H1 (cell line): ENCODE data around the gene SH3BP5. TPM values are rescaled to one million over a fixed set of nuclear protein-coding genes. Genes with fewer than 3 reads are reported as not detected.

Experiments
- CTCF ChIA-PET: fragments of 300-600 bp; sonication (Branson Sonifier 250); formaldehyde crosslinking; loops from one replicate; lab custom pipeline; 2021; ENCODE audit not compliant: partially characterized antibody; lab: Charles Lee
- POLR2A ChIA-PET: fragments of 300-600 bp; sonication (Branson Sonifier 250); formaldehyde crosslinking; loops from one replicate; lab custom pipeline; 2021; ENCODE audit warnings: inconsistent platforms; ENCODE audit not compliant: partially characterized antibody; lab: Charles Lee
- DNase-seq, 2 experiments: peaks; one replicate each; pipeline versions ENCODE4 v3.0.0 to v3.0.0-alpha.2; 2010 to 2022; ENCODE audit warnings: low spot score in 2 of 2, low read depth in 1 of 2, mixed read lengths in 1 of 2
- FAIRE-seq: peaks from 2 replicates; lab custom pipeline; 2011; peaks lifted over from hg19 to GRCh38; lab: Jason Lieb, UNC
- H2AFZ ChIP-seq: 2 replicates; pipeline ENCODE4 v1.8.1; 2012; ENCODE audit warnings: low read length, inconsistent platforms
- H2AK5ac ChIP-seq: 2 replicates; pipeline ENCODE4 v1.6.1; 2013; ENCODE audit warnings: low read depth, low read length
- H2BK120ac ChIP-seq: replicated peaks from 2 replicates; pipeline ENCODE3; 2013; ENCODE audit warnings: low read depth, low read length, inconsistent platforms
- H2BK12ac ChIP-seq: 2 replicates; pipeline ENCODE4 v1.6.1; 2013; ENCODE audit warnings: low read depth, low read length
- H2BK15ac ChIP-seq: 2 replicates; pipeline ENCODE4 v1.6.1; 2013; ENCODE audit warnings: low read length
- H2BK20ac ChIP-seq: 2 replicates; pipeline ENCODE4 v1.6.1; 2013; ENCODE audit warnings: low read length
- H2BK5ac ChIP-seq: 2 replicates; pipeline ENCODE4 v1.6.1; 2013; ENCODE audit warnings: low read depth, low read length
- H3K14ac ChIP-seq: 2 replicates; pipeline ENCODE4 v1.6.1; 2013; ENCODE audit warnings: inconsistent platforms; ENCODE audit not compliant: insufficient read length
- H3K18ac ChIP-seq: 2 replicates; pipeline ENCODE4 v1.6.1; 2013; ENCODE audit warnings: low read length; ENCODE audit errors: extremely low read depth
- H3K23ac ChIP-seq: 2 replicates; pipeline ENCODE4 v1.6.1; 2013; ENCODE audit warnings: inconsistent platforms; ENCODE audit not compliant: insufficient read length
- H3K23me2 ChIP-seq: 2 replicates; pipeline ENCODE4 v1.6.1; 2013; ENCODE audit warnings: low read depth, low read length
- H3K27ac ChIP-seq: 2 replicates; pipeline ENCODE4 v1.6.1; 2011; ENCODE audit warnings: low read depth, low read length, inconsistent platforms
- H3K27me3 ChIP-seq, 4 experiments: replicated peaks in 1 of 4; 1 replicate in 1 of 4; 2 replicates in 3 of 4; pipeline versions ENCODE4 v1.6.1 to v1.8.1; 2011 to 2013; ENCODE audit warnings: low read length in 3 of 4, mild to moderate bottlenecking in 3 of 4, inconsistent platforms in 2 of 4, mixed read lengths in 2 of 4, moderate library complexity in 1 of 4; ENCODE audit not compliant: control insufficient read depth in 3 of 4, insufficient read depth in 3 of 4; ENCODE audit errors: extremely low read depth in 1 of 4
- H3K36me3 ChIP-seq, 4 experiments: 2 replicates each; pipeline versions ENCODE4 v1.6.1 to v1.8.1; 2011 to 2013; ENCODE audit warnings: mild to moderate bottlenecking in 4 of 4, low read length in 3 of 4, moderate library complexity in 2 of 4, control low read depth in 1 of 4, inconsistent platforms in 1 of 4; ENCODE audit not compliant: insufficient read depth in 4 of 4, control insufficient read depth in 2 of 4
- H3K4ac ChIP-seq: replicated peaks from 2 replicates; pipeline ENCODE3; 2013; ENCODE audit warnings: low read length, low read depth, mixed read lengths, inconsistent platforms; ENCODE audit not compliant: insufficient read length
- H3K4me1 ChIP-seq, 4 experiments: replicated peaks in 1 of 4; 1 replicate in 1 of 4; 2 replicates in 3 of 4; pipeline versions ENCODE4 v1.6.1 to v1.8.1; 2011 to 2013; ENCODE audit warnings: low read length in 3 of 4, inconsistent platforms in 2 of 4, mixed read lengths in 1 of 4; ENCODE audit not compliant: insufficient read depth in 4 of 4, control insufficient read depth in 3 of 4
- H3K4me2 ChIP-seq, 2 experiments: 2 replicates each; pipeline versions ENCODE4 v1.6.1 to v1.8.1; 2011 to 2013; ENCODE audit warnings: low read depth in 2 of 2, low read length in 2 of 2, control low read depth in 1 of 2, inconsistent platforms in 1 of 2, mild to moderate bottlenecking in 1 of 2; ENCODE audit not compliant: insufficient read depth in 1 of 2
- H3K4me3 ChIP-seq, 4 experiments: fragments of 200-600, 300-600 bp in 1 of 4; sonication (generic), shearing (Covaris generic), sonication (Bioruptor Twin) in 1 of 4; 2 replicates each; pipeline versions ENCODE4 v1.5.1 to v1.8.1; 2011 to 2016; ENCODE audit warnings: low read length in 4 of 4, low read depth in 3 of 4, control low read depth in 2 of 4, inconsistent platforms in 2 of 4, mild to moderate bottlenecking in 2 of 4, mixed read lengths in 1 of 4, moderate library complexity in 1 of 4; ENCODE audit not compliant: insufficient read depth in 2 of 4; ENCODE audit errors: extremely low read depth in 1 of 4
- H3K56ac ChIP-seq: replicated peaks from 2 replicates; pipeline ENCODE3; 2013; ENCODE audit warnings: low read depth, mild to moderate bottlenecking, mixed read lengths, low read length, inconsistent platforms; ENCODE audit not compliant: insufficient read length
- H3K79me1 ChIP-seq: 2 replicates; pipeline ENCODE4 v1.6.1; 2013; ENCODE audit warnings: low read depth, low read length, control low read depth
- H3K79me2 ChIP-seq, 2 experiments: 2 replicates each; pipeline versions ENCODE4 v1.6.1 to v1.8.1; 2012 to 2013; ENCODE audit warnings: low read length in 2 of 2, mild to moderate bottlenecking in 2 of 2, inconsistent platforms in 1 of 2; ENCODE audit not compliant: insufficient read depth in 2 of 2, control insufficient read depth in 1 of 2
- H3K9ac ChIP-seq, 4 experiments: replicated peaks in 1 of 4; 1 replicate in 1 of 4; 2 replicates in 3 of 4; pipeline versions ENCODE4 v1.6.1 to v1.8.1; 2011 to 2013; ENCODE audit warnings: low read depth in 3 of 4, low read length in 3 of 4, control low read depth in 2 of 4, mild to moderate bottlenecking in 2 of 4, moderate library complexity in 2 of 4, inconsistent platforms in 1 of 4; ENCODE audit errors: extremely low read depth in 1 of 4
- H3K9me3 ChIP-seq, 2 experiments: 2 replicates each; pipeline versions ENCODE4 v1.6.1 to v1.8.1; 2012 to 2013; ENCODE audit warnings: mild to moderate bottlenecking in 2 of 2, moderate library complexity in 2 of 2, control low read depth in 1 of 2, inconsistent platforms in 1 of 2, low read depth in 1 of 2, low read length in 1 of 2, mixed read lengths in 1 of 2; ENCODE audit not compliant: insufficient read depth in 2 of 2
- H4K20me1 ChIP-seq, 2 experiments: replicated peaks in 1 of 2; 2 replicates each; pipeline versions ENCODE3 to v1.8.1; 2011 to 2013; ENCODE audit warnings: inconsistent platforms in 2 of 2, low read length in 2 of 2, mild to moderate bottlenecking in 1 of 2; ENCODE audit not compliant: insufficient read depth in 2 of 2, control insufficient read depth in 1 of 2
- H4K5ac ChIP-seq: 2 replicates; pipeline ENCODE4 v1.6.1; 2013; ENCODE audit warnings: low read length, low read depth, mixed read lengths, inconsistent platforms; ENCODE audit not compliant: insufficient read length
- H4K8ac ChIP-seq: 2 replicates; pipeline ENCODE4 v1.8.0; 2013; ENCODE audit warnings: mild to moderate bottlenecking, moderate library complexity, low read length, inconsistent platforms; ENCODE audit not compliant: insufficient read depth; ENCODE audit errors: extremely low read depth
- H4K91ac ChIP-seq: replicated peaks from 2 replicates; pipeline ENCODE3; 2013; ENCODE audit warnings: low read length, mixed read lengths, inconsistent platforms; ENCODE audit not compliant: insufficient read length
- RBBP5 ChIP-seq: IDR thresholded peaks from 2 replicates; pipeline ENCODE4 v1.7.1; 2012; ENCODE audit warnings: low read depth, mild to moderate bottlenecking, inconsistent platforms, low read length, moderate library complexity, borderline replicate concordance
- RFX5 ChIP-seq: IDR thresholded peaks from 2 replicates; pipeline ENCODE4 v1.6.1; 2011; ENCODE audit warnings: low read depth, low read length, improper control_type of control experiment, borderline replicate concordance
- RNF2 ChIP-seq: fragments of 200-900, 300-1000 bp; sonication (generic); IDR thresholded peaks from 2 replicates; pipeline ENCODE4 v1.7.1; 2016; ENCODE audit warnings: borderline replicate concordance, low read depth, mild to moderate bottlenecking, antibody characterized with exemption, low read length; ENCODE audit not compliant: poor library complexity, severe bottlenecking; ENCODE audit errors: missing control alignments
- WGBS, 2 experiments: shearing (Covaris generic) in 1 of 2; methylation state at CpG; one replicate each; pipeline versions ENCODE4 v1.1.6 to v1.1.7; 2013 to 2015; ENCODE audit warnings: low lambda C conversion rate in 2 of 2, mixed read lengths in 2 of 2, inconsistent platforms in 1 of 2, low coverage in 1 of 2, missing lambda C conversion rate in 1 of 2; ENCODE audit not compliant: insufficient replicate concordance in 2 of 2, insufficient coverage in 1 of 2, insufficient read length in 1 of 2; ENCODE audit errors: extremely low coverage in 1 of 2, missing lambda C conversion rate in 1 of 2; 5-methylcytosine and 5-hydroxymethylcytosine counted together
- polyA plus RNA-seq, 7 experiments: library from polyadenylated mRNA; depleted of rRNA in 3 of 7; stranded (reverse) in 5 of 7; unstranded in 2 of 7; fragments of >200 nt in 5 of 7; fragments of 200-250 nt in 2 of 7; gene quantifications; 1 replicate in 5 of 7; 2 replicates in 1 of 7; 4 replicates in 1 of 7; pipeline versions ENCODE4 v1.2.1 to v1.2.3, GENCODE V29; 2011 to 2013; ENCODE audit warnings: missing spikeins in 2 of 7, mixed read lengths in 2 of 7
- total RNA-seq: library from RNA; stranded (reverse); fragmentation: NEBNext Ultra II Directional; extraction: Animal tissue kit (Norgen Biotek cat#: 25700); gene quantifications from 2 replicates; pipeline ENCODE4 v1.2.1, GENCODE V29; 2021
- TF ChIP-seq, protein P1 (sequence below): IDR thresholded peaks from 2 replicates; pipeline ENCODE4 v1.6.1; 2012; ENCODE audit warnings: inconsistent platforms

Gene SH3BP5
- total and polyA plus RNA-seq, 2 of the 8 experiments (the other 6 are each of a cell fraction or from before 2014, with no cell fraction given), result 7.1 to 9.7 TPM

DNA sequence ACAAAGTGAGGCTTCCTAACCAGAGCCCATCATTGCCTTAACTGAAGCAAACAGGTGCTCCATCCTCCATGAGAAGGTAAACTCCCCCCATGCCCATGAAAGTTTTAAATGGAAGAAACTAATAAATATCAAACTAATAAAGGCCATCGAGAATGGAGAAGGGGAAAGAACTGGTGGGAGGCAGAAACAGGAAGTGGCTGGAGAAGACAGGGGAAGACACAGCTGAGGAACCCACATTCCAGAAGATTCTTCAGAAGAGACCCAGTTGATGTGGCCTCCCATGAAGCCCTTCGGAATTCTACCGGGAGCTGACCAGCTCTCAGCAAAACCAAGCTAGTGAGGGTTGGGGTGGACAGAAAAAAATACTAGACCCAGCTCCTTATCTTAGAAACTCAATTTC, 41.6 kb downstream of the SH3BP5 start:
- no peak for TF ChIP-seq RNF2
- no peak for TF ChIP-seq RFX5
- TF ChIP-seq, protein P1, sequence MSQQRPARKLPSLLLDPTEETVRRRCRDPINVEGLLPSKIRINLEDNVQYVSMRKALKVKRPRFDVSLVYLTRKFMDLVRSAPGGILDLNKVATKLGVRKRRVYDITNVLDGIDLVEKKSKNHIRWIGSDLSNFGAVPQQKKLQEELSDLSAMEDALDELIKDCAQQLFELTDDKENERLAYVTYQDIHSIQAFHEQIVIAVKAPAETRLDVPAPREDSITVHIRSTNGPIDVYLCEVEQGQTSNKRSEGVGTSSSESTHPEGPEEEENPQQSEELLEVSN, result no peak
- no peak for TF ChIP-seq RBBP5
- Histone ChIP-seq H3K27me3 (no peaks in the 10 kb centered on the region), H3K79me1 (0 out of 2 replicates have a peak, but pooled peaks cover 2% of the 10 kb centered on the region), H2BK5ac (no peak overlapping the region), H3K4me2 (no peak overlapping the region), H4K91ac (no peak overlapping the region), H2AFZ (no peak overlapping the region), H3K23me2 (no peaks in the 10 kb centered on the region), H3K56ac (no peak overlapping the region), H3K36me3 (no peaks in the 10 kb centered on the region), H3K27ac (no peak overlapping the region), H2BK12ac (no peak overlapping the region), H2AK5ac (no peak overlapping the region), H4K5ac (no peak overlapping the region), H3K9ac (no peak overlapping the region), H3K4ac (no peak overlapping the region), H3K23ac (no peak overlapping the region), H2BK20ac (no peak overlapping the region), H3K79me2 (no peaks in the 10 kb centered on the region), H2BK15ac (no peak overlapping the region), H4K20me1 (peaks cover 0 to 3% of the 10 kb centered on the region in 2 experiments), H2BK120ac (no peak overlapping the region), H3K4me1 (peaks cover 0 to 4% (median under 1%) of the 10 kb centered on the region in 4 experiments; a peak in 2 of 7 replicates), H3K18ac (no peak overlapping the region), H4K8ac (no peak overlapping the region), H3K14ac (no peak overlapping the region), H3K4me3 (no peak overlapping the region), H3K9me3 (no peaks in the 10 kb centered on the region)
- 91% methylated on average over 3 of the region's 3 CpGs; no CpG with 5 or more reads in 1 of the 2 experiments for WGBS, 2 experiments
- ChIA-PET POLR2A (no interaction called here), CTCF (interaction anchor here (0.6 to 4.4 kb wide), 5 partner anchors 14 to 42 kb away, joined by 3 to 16 read pairs (median 4); partner anchors contain the start of gene SH3BP5)
- FAIRE-seq (no peak), DNase-seq (no peak)
